CD14-positive monocyte (primary cell): Measurements from ENCODE around the gene SCUBE2. TPM values are rescaled to one million over a fixed set of nuclear protein-coding genes. Genes with fewer than 3 reads are reported as not detected.

Experiments used
- DNase-seq, 3 donors: peaks; one replicate each; pipeline ENCODE4 v3.0.0-alpha.2; 2011 to 2022
- H2AFZ ChIP-seq: 2 replicates; pipeline ENCODE4 v1.6.0; 2012; ENCODE audit warnings: mild to moderate bottlenecking, low read depth, low read length, inconsistent platforms; ENCODE audit not compliant: insufficient read depth, poor library complexity, severe bottlenecking
- H3K27ac ChIP-seq, 2 donors: 1 replicate in 1 of 2; 2 replicates in 1 of 2; pipeline ENCODE4 v1.5.1; 2012 to 2013; ENCODE audit warnings: low read length in 2 of 2, control low read depth in 1 of 2, inconsistent platforms in 1 of 2, low read depth in 1 of 2, mild to moderate bottlenecking in 1 of 2
- H3K27me3 ChIP-seq, 2 donors: one replicate each; pipeline versions ENCODE4 v1.6.0 to v1.6.1; 2011 to 2013; ENCODE audit warnings: low read length in 2 of 2; ENCODE audit not compliant: control insufficient read depth in 2 of 2, insufficient read depth in 2 of 2
- H3K36me3 ChIP-seq, 2 donors: replicated peaks in 1 of 2; 1 replicate in 1 of 2; 2 replicates in 1 of 2; pipeline versions ENCODE4 v1.5.1 to v1.6.1; 2012 to 2013; ENCODE audit warnings: low read length in 2 of 2, control low read depth in 1 of 2, inconsistent platforms in 1 of 2, mild to moderate bottlenecking in 1 of 2; ENCODE audit not compliant: insufficient read depth in 2 of 2, control insufficient read depth in 1 of 2
- H3K4me1 ChIP-seq, 2 donors: 1 replicate in 1 of 2; 2 replicates in 1 of 2; pipeline versions ENCODE4 v1.5.1 to v1.6.1; 2012 to 2013; ENCODE audit warnings: low read length in 2 of 2, control low read depth in 1 of 2, inconsistent platforms in 1 of 2, mild to moderate bottlenecking in 1 of 2, moderate library complexity in 1 of 2; ENCODE audit not compliant: insufficient read depth in 2 of 2, control insufficient read depth in 1 of 2
- H3K4me2 ChIP-seq: replicated peaks from 2 replicates; pipeline ENCODE3; 2012; ENCODE audit warnings: low read length, moderate library complexity, mild to moderate bottlenecking; ENCODE audit not compliant: poor library complexity, severe bottlenecking; ENCODE audit errors: extremely low read depth
- H3K4me3 ChIP-seq, 3 experiments: fragments of 200-600 bp in 1 of 3; sonication (generic) in 1 of 3; replicated peaks in 1 of 3; 1 replicate in 2 of 3; 2 replicates in 1 of 3; pipeline ENCODE4 v1.5.1; 2011 to 2013; ENCODE audit warnings: low read length in 3 of 3, mild to moderate bottlenecking in 3 of 3, control low read depth in 2 of 3, low read depth in 2 of 3, inconsistent platforms in 1 of 3, moderate library complexity in 1 of 3
- H3K79me2 ChIP-seq: 2 replicates; pipeline ENCODE4 v1.6.0; 2012; ENCODE audit warnings: mild to moderate bottlenecking, control low read depth, inconsistent platforms, low read length, moderate library complexity; ENCODE audit not compliant: insufficient read depth
- H3K9ac ChIP-seq: 2 replicates; pipeline ENCODE4 v1.6.0; 2017; ENCODE audit warnings: low read length, mild to moderate bottlenecking; ENCODE audit not compliant: insufficient read depth, poor library complexity, severe bottlenecking
- H3K9me3 ChIP-seq, 2 donors: replicated peaks in 1 of 2; 1 replicate in 1 of 2; 2 replicates in 1 of 2; pipeline versions ENCODE4 v1.5.1 to v1.6.1; 2012 to 2013; ENCODE audit warnings: low read length in 2 of 2, control low read depth in 1 of 2; ENCODE audit not compliant: control insufficient read depth in 1 of 2, insufficient read depth in 1 of 2
- H4K20me1 ChIP-seq: 2 replicates; pipeline ENCODE4 v1.6.0; 2012; ENCODE audit warnings: mild to moderate bottlenecking, low read length, control low read depth, moderate library complexity; ENCODE audit not compliant: insufficient read depth
- H3K27ac Mint-ChIP-seq, 7 donors: one replicate each; pipeline ENCODE4 v1.8.0; 2020; ENCODE audit warnings: mild to moderate bottlenecking in 7 of 7, mixed read lengths in 7 of 7, moderate library complexity in 6 of 7, inconsistent platforms in 2 of 7
- H3K27me3 Mint-ChIP-seq, 3 donors: one replicate each; pipeline ENCODE4 v1.8.0; 2021 to 2022; ENCODE audit warnings: low read depth in 3 of 3, mild to moderate bottlenecking in 3 of 3, mixed read lengths in 3 of 3, moderate library complexity in 3 of 3, inconsistent platforms in 1 of 3
- H3K36me3 Mint-ChIP-seq, 2 donors: one replicate each; pipeline ENCODE4 v1.8.0; 2020; ENCODE audit warnings: mixed read lengths in 2 of 2, inconsistent platforms in 1 of 2, mild to moderate bottlenecking in 1 of 2
- H3K4me1 Mint-ChIP-seq: one replicate; pipeline ENCODE4 v1.8.0; 2020; ENCODE audit warnings: mild to moderate bottlenecking, mixed read lengths
- H3K4me3 Mint-ChIP-seq, 2 donors: one replicate each; pipeline ENCODE4 v1.8.0; 2020; ENCODE audit warnings: mild to moderate bottlenecking in 2 of 2, mixed read lengths in 2 of 2, moderate library complexity in 1 of 2
- H3K9me3 Mint-ChIP-seq, 7 donors: one replicate each; pipeline ENCODE4 v1.8.0; 2020 to 2022; ENCODE audit warnings: mixed read lengths in 7 of 7, mild to moderate bottlenecking in 6 of 7, moderate library complexity in 6 of 7, inconsistent platforms in 2 of 7
- WGBS: methylation state at CpG from one replicate; pipeline ENCODE4 v1.1.5; 2013; ENCODE audit warnings: missing lambda C conversion rate; ENCODE audit not compliant: insufficient coverage; 5-methylcytosine and 5-hydroxymethylcytosine counted together
- intact Hi-C, 2 donors: fragments of 100-400 bp; cut with micrococcal nuclease; formaldehyde crosslinking; loops; one replicate each; pipeline versions ENCODE4 v1.15.0 to v1.15.1; 2023
- polyA plus RNA-seq, 3 donors: library from polyadenylated mRNA; depleted of rRNA in 1 of 3; unstranded in 2 of 3; stranded (reverse) in 1 of 3; fragments of 300-500 nt in 2 of 3; fragments of >200 nt in 1 of 3; fragmentation: Illumina TruSeq in 2 of 3; gene quantifications; 1 replicate in 2 of 3; 2 replicates in 1 of 3; pipeline ENCODE4 v1.2.3, GENCODE V29; 2012 to 2021
- TF ChIP-seq, protein P1 (sequence below): fragments of 200-600 bp; IDR thresholded peaks from one replicate; pipeline ENCODE4 v1.8.0; 2022; ENCODE audit warnings: antibody characterized with exemption, mild to moderate bottlenecking

SCUBE2 gene
- polyA plus RNA-seq, 3 donors = 0.21 to 0.36 TPM; not detected in 1

DNA sequence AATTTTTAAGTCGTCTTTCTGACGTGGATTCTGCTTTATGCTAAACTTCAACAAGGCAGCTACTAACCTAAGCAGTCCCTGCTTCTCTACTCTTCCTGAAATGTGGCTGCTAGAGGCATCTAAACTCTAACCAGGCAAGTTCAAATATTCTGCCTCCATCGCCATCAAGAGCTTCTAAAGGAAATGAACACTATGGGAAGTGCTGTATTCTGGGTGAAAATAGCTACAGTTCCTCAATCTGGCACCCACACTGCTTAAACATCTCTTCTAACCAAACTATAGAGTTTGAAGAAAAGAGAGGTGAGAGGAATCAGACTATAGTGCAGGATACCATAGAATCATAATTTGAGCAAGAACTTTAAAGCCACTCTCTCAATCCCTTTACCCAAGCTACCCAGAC is 93.9 kb downstream of the SCUBE2 start:
- Mint-ChIP-seq H3K27me3 (peaks cover 0 to 2% (median 0%) of the 10 kb centered on the region in 3 donors), H3K4me3 (no peak overlapping the region), H3K9me3 (no peaks in the 10 kb centered on the region), H3K36me3 (no peaks in the 10 kb centered on the region), H3K27ac (no peak overlapping the region), H3K4me1 (peaks cover 17% of the 10 kb centered on the region)
- H3K79me2 ChIP-seq = no peaks in the 10 kb centered on the region
- no peak overlapping the region for H3K4me2 ChIP-seq
- H3K27me3 ChIP-seq = no peaks in the 10 kb centered on the region
- intact Hi-C loops = no loop called here
- no peaks in the 10 kb centered on the region for H3K36me3 ChIP-seq
- TF ChIP-seq, protein P1, sequence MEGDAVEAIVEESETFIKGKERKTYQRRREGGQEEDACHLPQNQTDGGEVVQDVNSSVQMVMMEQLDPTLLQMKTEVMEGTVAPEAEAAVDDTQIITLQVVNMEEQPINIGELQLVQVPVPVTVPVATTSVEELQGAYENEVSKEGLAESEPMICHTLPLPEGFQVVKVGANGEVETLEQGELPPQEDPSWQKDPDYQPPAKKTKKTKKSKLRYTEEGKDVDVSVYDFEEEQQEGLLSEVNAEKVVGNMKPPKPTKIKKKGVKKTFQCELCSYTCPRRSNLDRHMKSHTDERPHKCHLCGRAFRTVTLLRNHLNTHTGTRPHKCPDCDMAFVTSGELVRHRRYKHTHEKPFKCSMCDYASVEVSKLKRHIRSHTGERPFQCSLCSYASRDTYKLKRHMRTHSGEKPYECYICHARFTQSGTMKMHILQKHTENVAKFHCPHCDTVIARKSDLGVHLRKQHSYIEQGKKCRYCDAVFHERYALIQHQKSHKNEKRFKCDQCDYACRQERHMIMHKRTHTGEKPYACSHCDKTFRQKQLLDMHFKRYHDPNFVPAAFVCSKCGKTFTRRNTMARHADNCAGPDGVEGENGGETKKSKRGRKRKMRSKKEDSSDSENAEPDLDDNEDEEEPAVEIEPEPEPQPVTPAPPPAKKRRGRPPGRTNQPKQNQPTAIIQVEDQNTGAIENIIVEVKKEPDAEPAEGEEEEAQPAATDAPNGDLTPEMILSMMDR = no peak
- H3K4me1 ChIP-seq = peaks cover 14 to 15% of the 10 kb centered on the region in 2 donors
- no peaks in the 10 kb centered on the region for H3K9me3 ChIP-seq
- H2AFZ ChIP-seq = no peak overlapping the region
- DNase-seq = no peak
- H3K4me3 ChIP-seq = no peak overlapping the region
- WGBS = no CpG with 5 or more reads among the region's 3 CpGs
- no peaks in the 10 kb centered on the region for H4K20me1 ChIP-seq
- no peak overlapping the region for H3K9ac ChIP-seq
- no peak overlapping the region for H3K27ac ChIP-seq

DNA sequence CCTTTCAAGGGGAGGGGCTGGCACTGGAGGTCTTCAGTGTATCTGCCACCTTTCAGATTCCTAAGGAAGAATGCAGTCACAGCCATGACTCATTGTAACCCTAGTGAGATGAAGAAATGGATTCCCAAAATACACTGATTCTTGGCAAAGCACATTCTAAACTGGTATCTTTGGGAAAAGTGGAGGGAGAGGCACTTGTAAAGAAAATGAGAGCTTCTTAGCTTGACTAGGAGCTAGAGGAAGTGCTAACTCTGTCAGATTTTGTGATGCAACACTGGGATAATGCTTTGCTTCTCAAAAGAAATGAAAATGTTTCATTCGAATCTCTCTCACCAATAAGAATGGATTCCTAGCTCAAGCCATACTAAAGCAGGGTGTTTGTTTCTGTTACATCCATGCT is 101.9 kb downstream of the SCUBE2 start:
- H3K4me2 ChIP-seq = no peak overlapping the region
- Mint-ChIP-seq H3K9me3 (peaks cover 0 to 1% (median 0%) of the 10 kb centered on the region in 7 donors), H3K27ac (peak overlapping the region in 6 of 7 donors; percentile 4 to 71 (median 57)), H3K4me1 (peaks cover 19% of the 10 kb centered on the region), H3K36me3 (no peaks in the 10 kb centered on the region), H3K27me3 (no peaks in the 10 kb centered on the region), H3K4me3 (peak overlapping the region in 1 of 2 donors; percentile 62)
- no CpG with 5 or more reads among the region's 1 CpG for WGBS
- TF ChIP-seq, protein P1 = no peak
- peaks cover 9 to 12% of the 10 kb centered on the region in 2 donors for H3K4me1 ChIP-seq
- no peak overlapping the region for H3K9ac ChIP-seq
- no peaks in the 10 kb centered on the region for H3K9me3 ChIP-seq
- intact Hi-C loops = no loop called here
- H3K79me2 ChIP-seq = no peaks in the 10 kb centered on the region
- no peaks in the 10 kb centered on the region for H4K20me1 ChIP-seq
- no peaks in the 10 kb centered on the region for H3K36me3 ChIP-seq
- H3K4me3 ChIP-seq = no peak overlapping the region
- DNase-seq = peak in 2 of 3 donors; percentile 19 to 35
- H3K27ac ChIP-seq = peak overlapping the region in 1 of 2 donors; percentile 29
- H2AFZ ChIP-seq = peak overlapping the region; percentile 10
- H3K27me3 ChIP-seq = no peaks in the 10 kb centered on the region
